HepG2 (cell line): ENCODE measurements around the gene LMTK2. TPM values are rescaled to one million over a fixed set of nuclear protein-coding genes. Genes with fewer than 3 reads are reported as not detected.

Experiments
- ATAC-seq: fragments of 200-7000 bp; cut with Tn5 transposase; 3 replicates; pipeline ENCODE4 v1.9.1; 2020; ENCODE audit warnings: mild to moderate bottlenecking, moderate library complexity
- BruUV-seq: library from RNA; stranded (reverse); fragments of 400-500 nt; replicated peaks from 2 replicates; lab custom pipeline; 2021; lab: Mats Ljungman, UMichigan
- CTCF ChIA-PET: fragments of 300-600 bp; formaldehyde crosslinking; extraction: SDS; loops from one replicate; lab custom pipeline; 2021; ENCODE audit warnings: low total read pairs, inconsistent platforms, low intra/inter-chr PET ratio; lab: Yijun Ruan, JAX
- POLR2A ChIA-PET: fragments of 350-600 bp; sonication (Branson Sonifier 250); formaldehyde crosslinking; loops from one replicate; lab custom pipeline; 2020; ENCODE audit warnings: antibody characterized with exemption, inconsistent platforms; lab: Yijun Ruan, JAX
- DNase-seq: peaks from one replicate; pipeline ENCODE4 v3.0.0-alpha.2; 2015; ENCODE audit warnings: low spot score
- FAIRE-seq: peaks from 3 replicates; lab custom pipeline; 2011; peaks lifted over from hg19 to GRCh38; lab: Jason Lieb, UNC
- H2AFZ ChIP-seq: one replicate; pipeline ENCODE4 v1.6.1; 2011; ENCODE audit warnings: low read length, inconsistent platforms
- H3K27ac ChIP-seq: fragments of 300-600 bp; 3 replicates; pipeline ENCODE4 v1.8.0; 2011; ENCODE audit warnings: mixed run types, mild to moderate bottlenecking, mixed read lengths, low read length, inconsistent platforms; ENCODE audit not compliant: insufficient read depth; ENCODE audit errors: extremely low read length
- H3K27me3 ChIP-seq, 2 experiments: fragments of 200-600 bp in 1 of 2; 2 replicates in 1 of 2; 3 replicates in 1 of 2; pipeline versions ENCODE4 v1.6.0 to v1.8.0; 2011; ENCODE audit warnings: low read length in 2 of 2, mild to moderate bottlenecking in 2 of 2, moderate library complexity in 2 of 2, inconsistent platforms in 1 of 2; ENCODE audit not compliant: insufficient read depth in 2 of 2, control insufficient read depth in 1 of 2
- H3K36me3 ChIP-seq, 2 experiments: fragments of 200-600 bp in 1 of 2; replicated peaks in 1 of 2; 2 replicates in 1 of 2; 3 replicates in 1 of 2; pipeline versions ENCODE4 v1.5.1 to v1.8.0; 2011; ENCODE audit warnings: low read length in 2 of 2, inconsistent platforms in 1 of 2; ENCODE audit not compliant: insufficient read depth in 2 of 2, control insufficient read depth in 1 of 2
- H3K4me1 ChIP-seq: 2 replicates; pipeline ENCODE4 v1.5.1; 2012; ENCODE audit warnings: low read length, inconsistent platforms; ENCODE audit not compliant: insufficient read depth
- H3K4me2 ChIP-seq: 2 replicates; pipeline ENCODE4 v1.6.0; 2011; ENCODE audit warnings: low read depth, low read length, inconsistent platforms
- H3K4me3 ChIP-seq, 3 experiments: fragments of 200-600 bp in 1 of 3; sonication (generic), shearing (Covaris generic) in 1 of 3; replicated peaks in 1 of 3; 2 replicates each; pipeline ENCODE4 v1.5.1; 2011 to 2016; ENCODE audit warnings: low read length in 3 of 3, inconsistent platforms in 2 of 3, low read depth in 2 of 3, mild to moderate bottlenecking in 2 of 3, control low read depth in 1 of 3, mixed read lengths in 1 of 3; ENCODE audit not compliant: insufficient read depth in 1 of 3
- H3K79me2 ChIP-seq: one replicate; pipeline ENCODE4 v1.6.1; 2011; ENCODE audit warnings: low read length, inconsistent platforms; ENCODE audit not compliant: insufficient read depth
- H3K9ac ChIP-seq: 2 replicates; pipeline ENCODE4 v1.6.0; 2011; ENCODE audit warnings: mild to moderate bottlenecking, low read depth, low read length, inconsistent platforms; ENCODE audit not compliant: insufficient read depth
- H3K9me3 ChIP-seq: 2 replicates; pipeline ENCODE4 v1.5.1; 2012; ENCODE audit warnings: mild to moderate bottlenecking, low read length
- H4K20me1 ChIP-seq: 2 replicates; pipeline ENCODE4 v1.6.0; 2011; ENCODE audit warnings: inconsistent platforms, mild to moderate bottlenecking, low read length, moderate library complexity; ENCODE audit not compliant: insufficient read depth
- ATF2 ChIP-seq: sonication (generic); formaldehyde crosslinking; IDR thresholded peaks from 2 replicates; pipeline ENCODE4 v1.4.0; 2020; ENCODE audit warnings: missing genetic modification reagents
- NRL ChIP-seq: sonication (generic); formaldehyde crosslinking; IDR thresholded peaks from 2 replicates; pipeline ENCODE4 v1.5.0; 2020; ENCODE audit warnings: missing genetic modification reagents, mild to moderate bottlenecking, moderate library complexity, borderline replicate concordance
- RBM22 ChIP-seq: fragments of 200-400 bp; formaldehyde crosslinking; optimal IDR thresholded peaks from 2 replicates; pipeline ENCODE3; 2017; ENCODE audit warnings: mild to moderate bottlenecking, low read length, moderate library complexity
- SUZ12 ChIP-seq: fragments of 150-350 bp; IDR thresholded peaks from 2 replicates; pipeline ENCODE4 v1.6.1; 2014; ENCODE audit warnings: low read depth, low read length
- ZNF12 ChIP-seq: sonication (generic); formaldehyde crosslinking; IDR thresholded peaks from 2 replicates; pipeline ENCODE4 v1.5.0; 2020; ENCODE audit warnings: missing genetic modification reagents
- WGBS: methylation state at CpG from one replicate; pipeline ENCODE4 v1.1.6; 2017; ENCODE audit warnings: low lambda C conversion rate; 5-methylcytosine and 5-hydroxymethylcytosine counted together
- in situ Hi-C: cut with HindIII; loops from 2 replicates; pipeline ENCODE4 v1.10.0; 2017; ENCODE audit warnings: low pct_unique_long_range_greater_than_20kb; ENCODE audit not compliant: extremely low pct_ligation_motif_present
- intact Hi-C: fragments of 100-400 bp; cut with micrococcal nuclease; formaldehyde crosslinking; loops from one replicate; pipeline ENCODE4 v1.10.0; 2022; ENCODE audit not compliant: unreplicated experiment
- polyA plus RNA-seq, 8 experiments: library from polyadenylated mRNA; depleted of rRNA in 3 of 8; stranded (reverse) in 7 of 8; unstranded in 1 of 8; fragments of >200 nt; fragmentation: Illumina TruSeq in 4 of 8; extraction: Trizol in 4 of 8; gene quantifications; 2 replicates each; pipeline versions ENCODE4 v1.2.1 to v1.2.3, GENCODE V29; 2011 to 2016; ENCODE audit warnings: low read depth in 4 of 8, missing spikeins in 1 of 8, mixed read lengths in 1 of 8; ENCODE audit not compliant: insufficient read depth in 1 of 8
- total RNA-seq, 5 experiments: library from RNA; depleted of rRNA; stranded (reverse); fragments of >200 nt; fragmentation: Illumina TruSeq; extraction: Trizol; gene quantifications; 2 replicates each; pipeline ENCODE4 v1.2.3, GENCODE V29; 2016; ENCODE audit warnings: low read depth in 1 of 5
- TF ChIP-seq, protein P1 (sequence below): sonication (generic); formaldehyde crosslinking; IDR thresholded peaks from 2 replicates; pipeline ENCODE4 v1.8.1; 2023; ENCODE audit warnings: mild to moderate bottlenecking, missing genetic modification reagents

LMTK2 gene
- total and polyA plus RNA-seq, 2 of the 13 experiments (the other 11 are each of a cell fraction or from before 2014, with no cell fraction given): 9.5 to 11.7 TPM

DNA sequence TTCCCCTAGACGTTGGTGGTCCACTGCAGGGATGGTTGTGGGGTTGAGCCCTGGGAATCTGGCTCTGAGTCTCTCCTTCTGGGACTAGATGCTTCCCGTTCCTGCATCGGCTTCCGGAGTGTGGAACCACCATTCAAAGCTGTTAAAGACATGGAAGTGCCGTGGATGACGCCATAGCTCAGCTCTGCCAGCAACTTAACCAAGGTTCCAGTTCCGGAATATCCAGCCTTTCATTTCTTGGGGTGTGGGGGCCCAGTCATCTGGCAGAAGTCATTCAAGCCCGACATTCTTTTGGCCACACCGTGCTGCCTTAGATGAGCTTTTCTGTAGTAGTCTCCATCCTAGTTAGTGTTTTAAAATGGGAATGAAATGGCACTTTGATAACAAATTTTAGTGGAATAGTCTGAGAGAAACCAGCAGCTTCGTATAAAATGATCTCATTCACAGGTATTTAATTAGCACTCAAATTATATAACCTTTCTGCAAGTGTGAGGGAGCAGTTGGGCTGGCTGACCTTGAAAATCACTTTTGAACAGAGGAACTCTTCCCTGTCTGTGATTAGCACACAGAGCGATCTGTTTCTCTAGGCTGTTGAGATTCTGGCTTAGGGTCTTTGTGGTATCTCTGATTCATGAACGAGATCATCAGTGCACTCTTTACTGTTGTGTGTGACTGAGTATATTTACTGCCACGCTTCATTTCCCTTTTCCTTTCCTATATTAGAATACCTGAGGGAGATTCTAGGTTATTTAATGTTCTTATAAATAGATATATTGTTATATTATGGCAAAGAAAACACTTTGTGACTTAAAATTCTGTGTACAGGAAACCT, 19.9 kb downstream of the LMTK2 start (continued):
- TF ChIP-seq RBM22: peak; percentile 84

DNA sequence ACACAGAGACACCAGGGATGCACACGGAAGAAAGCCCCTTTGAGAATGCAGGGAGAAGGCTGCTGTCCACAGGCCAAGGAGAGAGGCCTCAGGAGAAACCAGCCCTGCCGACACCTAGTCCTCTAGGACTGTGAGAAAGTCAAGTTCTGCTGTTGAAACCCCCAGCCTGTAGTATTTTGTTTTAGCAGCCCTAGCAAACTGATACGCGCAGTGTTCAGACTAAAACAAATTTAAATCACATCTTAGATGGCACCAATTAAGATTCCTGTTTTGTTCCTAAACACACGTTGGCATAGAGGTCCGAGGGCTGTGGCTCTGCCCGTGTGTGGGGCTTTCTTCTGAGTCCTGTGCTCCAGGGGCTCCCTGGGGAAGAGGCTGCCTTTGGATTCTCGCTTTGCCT, 21.7 kb downstream of the LMTK2 start:
- ATAC-seq (no peak), FAIRE-seq (no peak)
- POLR2A ChIA-PET: no interaction called here

More for the DNA sequence above, 21.7 kb downstream of the LMTK2 start:
- H3K4me2 ChIP-seq: no peak overlapping the region
- H3K27ac ChIP-seq: peak overlapping the region; percentile 16
- H3K27me3 ChIP-seq: no peaks in the 10 kb centered on the region
- CTCF ChIA-PET: no interaction called here
- H2AFZ ChIP-seq: no peak overlapping the region
- no peak overlapping the region for H3K4me3 ChIP-seq
- WGBS: 99% methylated on average over 6 of the region's 8 CpGs
- intact Hi-C loops (no loop called here), in situ Hi-C loops (no loop called here)
- peaks cover 0 to 14% of the 10 kb centered on the region in 2 experiments; a peak in 4 of 5 replicates for H3K36me3 ChIP-seq
- BruUV-seq: no TSS peak
- peaks cover 87% of the 10 kb centered on the region for H3K79me2 ChIP-seq
- no peaks in the 10 kb centered on the region; the same call in 1 of the 2 replicates for H4K20me1 ChIP-seq
- no peak for DNase-seq
- no peaks in the 10 kb centered on the region for H3K9me3 ChIP-seq
- H3K9ac ChIP-seq: no peak overlapping the region
- H3K4me1 ChIP-seq: peaks cover 94% of the 10 kb centered on the region
- TF ChIP-seq SUZ12: no peak
- no peak for TF ChIP-seq NRL (CRISPR knock-in tag)
- TF ChIP-seq, protein P1, sequence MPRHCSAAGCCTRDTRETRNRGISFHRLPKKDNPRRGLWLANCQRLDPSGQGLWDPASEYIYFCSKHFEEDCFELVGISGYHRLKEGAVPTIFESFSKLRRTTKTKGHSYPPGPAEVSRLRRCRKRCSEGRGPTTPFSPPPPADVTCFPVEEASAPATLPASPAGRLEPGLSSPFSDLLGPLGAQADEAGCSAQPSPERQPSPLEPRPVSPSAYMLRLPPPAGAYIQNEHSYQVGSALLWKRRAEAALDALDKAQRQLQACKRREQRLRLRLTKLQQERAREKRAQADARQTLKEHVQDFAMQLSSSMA (CRISPR knock-in tag): 0 out of 2 replicates have a peak, but pooled peaks have one; percentile 43
- TF ChIP-seq ZNF12: peak; percentile 94
- TF ChIP-seq ATF2 (CRISPR knock-in tag): no peak
